ENCODE results near the gene CMBL.

- TF ChIP-seq FOXA1 (IDR thresholded peaks at IDR 0.05) (no peak), CTBP1 (IDR thresholded peaks at IDR 0.05; ENCODE audit: borderline replicate concordance) (no peak), PKNOX1 (IDR thresholded peaks at IDR 0.05) (no peak), SP1 (IDR thresholded peaks at IDR 0.05) (no peak), SUZ12 (IDR thresholded peaks at IDR 0.05) (no peak), ARNT (IDR thresholded peaks at IDR 0.05) (no peak)
These were observed 10.0 kb downstream of the CMBL start for GRCh38 chr5:10297646-10298204.

All from HEK293T (cell line).